Measurements from ENCODE around the gene SLC6A13. TPM values are rescaled to one million over a fixed set of nuclear protein-coding genes. Genes with fewer than 3 reads are reported as not detected.

The SLC6A13 gene
- total RNA-seq, 2 experiments from 2014 or later = 0.09 TPM; not detected in 1

DNA sequence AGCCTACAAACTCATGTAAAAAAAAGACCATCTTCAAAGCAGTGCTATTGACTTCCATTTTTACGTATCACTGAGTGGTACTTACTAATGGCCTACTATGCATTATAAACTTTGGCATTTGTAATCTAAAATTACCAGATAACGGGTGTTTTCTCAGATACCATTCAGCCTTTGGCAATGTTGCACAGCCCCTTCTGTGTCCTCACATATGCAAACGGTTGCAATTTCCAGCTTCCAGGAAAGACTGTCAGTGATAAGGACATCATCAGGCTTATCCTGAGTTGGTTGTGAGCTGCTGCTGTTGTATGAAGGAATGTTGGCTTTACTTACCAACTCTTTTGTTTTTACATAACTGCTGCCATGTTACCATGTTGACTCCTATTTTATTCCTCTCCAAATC lies 1.6 kb upstream of the SLC6A13 start:
- ChIA-PET POLR2A (no interaction called here), CTCF (ENCODE audit: unreplicated experiment) (no interaction called here)

DNA sequence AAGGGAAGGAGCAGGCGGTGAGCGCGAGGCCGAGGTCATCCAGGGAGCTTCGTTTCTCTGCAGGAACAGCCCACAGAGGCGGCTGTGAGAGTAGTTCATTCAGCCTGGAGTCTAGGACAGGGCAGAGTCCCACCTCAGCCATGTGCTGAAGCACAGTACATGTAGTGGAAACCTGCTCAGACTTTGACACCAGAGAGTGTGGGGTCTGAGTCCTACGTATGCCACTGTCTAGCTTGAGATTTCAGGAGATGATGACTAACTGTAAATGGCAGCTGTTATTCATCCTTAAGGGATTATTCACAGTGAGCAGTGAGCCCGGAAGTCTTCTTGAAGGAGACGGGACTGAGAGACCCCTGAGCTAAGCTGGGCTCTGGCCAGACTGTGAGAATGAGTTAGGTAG lies 938 bp upstream of the SLC6A13 start:
- ChIA-PET POLR2A (no interaction called here), CTCF (ENCODE audit: unreplicated experiment) (no interaction called here)
- Histone ChIP-seq H3K9me2 (ENCODE audit: insufficient read depth, low read length) (no peaks in the 10 kb centered on the region), H3K36me3 (ENCODE audit: insufficient read depth, low read length) (no peaks in the 10 kb centered on the region), H3K4me3 (ENCODE audit: low read depth, low read length, poor library complexity, severe bottlenecking) (no peak overlapping the region), H3K9me3 (ENCODE audit: low read length) (no peaks in the 10 kb centered on the region), H2AFZ (ENCODE audit: low read length) (no peak overlapping the region), H4K20me1 (ENCODE audit: insufficient read depth, low read length) (no peaks in the 10 kb centered on the region), H3K79me2 (ENCODE audit: insufficient read depth, low read depth, low read length) (no peaks in the 10 kb centered on the region), H3K4me2 (ENCODE audit: low read length) (no peak overlapping the region), H3K4me1 (ENCODE audit: insufficient read depth, low read length, poor library complexity, severe bottlenecking) (no peaks in the 10 kb centered on the region), H3K27ac (ENCODE audit: low read depth, low read length, poor library complexity, severe bottlenecking) (no peak overlapping the region)
- no peak for DNase-seq (ENCODE audit: low spot score)
- intact Hi-C loops (cut with micrococcal nuclease; ENCODE audit: unreplicated experiment) = no loop called here
- no TSS peak for BruUV-seq (replicated peaks)
- no peak for TF ChIP-seq EZH2phosphoT487 (IDR thresholded peaks at IDR 0.05; ENCODE audit: borderline replicate concordance, low read depth, low read length)
- TF ChIP-seq, protein P1, sequence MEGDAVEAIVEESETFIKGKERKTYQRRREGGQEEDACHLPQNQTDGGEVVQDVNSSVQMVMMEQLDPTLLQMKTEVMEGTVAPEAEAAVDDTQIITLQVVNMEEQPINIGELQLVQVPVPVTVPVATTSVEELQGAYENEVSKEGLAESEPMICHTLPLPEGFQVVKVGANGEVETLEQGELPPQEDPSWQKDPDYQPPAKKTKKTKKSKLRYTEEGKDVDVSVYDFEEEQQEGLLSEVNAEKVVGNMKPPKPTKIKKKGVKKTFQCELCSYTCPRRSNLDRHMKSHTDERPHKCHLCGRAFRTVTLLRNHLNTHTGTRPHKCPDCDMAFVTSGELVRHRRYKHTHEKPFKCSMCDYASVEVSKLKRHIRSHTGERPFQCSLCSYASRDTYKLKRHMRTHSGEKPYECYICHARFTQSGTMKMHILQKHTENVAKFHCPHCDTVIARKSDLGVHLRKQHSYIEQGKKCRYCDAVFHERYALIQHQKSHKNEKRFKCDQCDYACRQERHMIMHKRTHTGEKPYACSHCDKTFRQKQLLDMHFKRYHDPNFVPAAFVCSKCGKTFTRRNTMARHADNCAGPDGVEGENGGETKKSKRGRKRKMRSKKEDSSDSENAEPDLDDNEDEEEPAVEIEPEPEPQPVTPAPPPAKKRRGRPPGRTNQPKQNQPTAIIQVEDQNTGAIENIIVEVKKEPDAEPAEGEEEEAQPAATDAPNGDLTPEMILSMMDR (conservative IDR thresholded peaks at IDR 0.05; ENCODE audit: low read length) = no peak

More for the DNA sequence above, 1.6 kb upstream of the SLC6A13 start:
- Histone ChIP-seq H3K36me3 (ENCODE audit: insufficient read depth, low read length) (no peaks in the 10 kb centered on the region), H3K9me2 (ENCODE audit: insufficient read depth, low read length) (no peaks in the 10 kb centered on the region), H3K27ac (ENCODE audit: low read depth, low read length, poor library complexity, severe bottlenecking) (no peak overlapping the region), H4K20me1 (ENCODE audit: insufficient read depth, low read length) (no peaks in the 10 kb centered on the region), H2AFZ (ENCODE audit: low read length) (no peak overlapping the region), H3K4me3 (ENCODE audit: low read depth, low read length, poor library complexity, severe bottlenecking) (no peak overlapping the region), H3K9me3 (ENCODE audit: low read length) (no peaks in the 10 kb centered on the region), H3K79me2 (ENCODE audit: insufficient read depth, low read depth, low read length) (no peaks in the 10 kb centered on the region), H3K4me1 (ENCODE audit: insufficient read depth, low read length, poor library complexity, severe bottlenecking) (no peaks in the 10 kb centered on the region), H3K4me2 (ENCODE audit: low read length) (no peak overlapping the region)
- DNase-seq (ENCODE audit: low spot score) = no peak
- TF ChIP-seq, protein P1 (conservative IDR thresholded peaks at IDR 0.05; ENCODE audit: low read length) = no peak
- no peak for TF ChIP-seq EZH2phosphoT487 (IDR thresholded peaks at IDR 0.05; ENCODE audit: borderline replicate concordance, low read depth, low read length)
- intact Hi-C loops (cut with micrococcal nuclease; ENCODE audit: unreplicated experiment) = no loop called here
- BruUV-seq (replicated peaks) = no TSS peak

DNA sequence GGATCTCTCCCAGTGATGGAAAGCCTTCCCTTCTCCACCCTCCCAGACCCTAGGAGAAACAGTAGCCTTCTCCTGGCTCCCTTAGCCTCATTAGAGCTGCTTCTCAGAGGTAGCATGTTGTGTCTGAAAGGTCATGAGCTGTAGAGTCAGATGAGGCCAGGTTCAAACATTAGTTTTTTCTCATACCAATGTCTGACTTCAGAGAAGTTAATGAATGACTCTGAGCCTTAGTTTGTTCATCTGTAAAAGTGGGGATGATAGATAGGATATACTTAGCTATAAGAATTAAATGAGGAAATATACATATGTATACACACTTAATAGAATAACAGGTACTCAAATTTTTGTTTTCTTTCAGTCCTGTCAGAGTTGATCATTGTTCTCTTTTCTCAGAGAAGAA lies 523 bp downstream of the SLC6A13 start:
- H2AFZ ChIP-seq (ENCODE audit: low read length) = no peak overlapping the region
- intact Hi-C loops (cut with micrococcal nuclease; ENCODE audit: unreplicated experiment) = no loop called here
- no peak overlapping the region for H3K27ac ChIP-seq (ENCODE audit: low read depth, low read length, poor library complexity, severe bottlenecking)
- BruUV-seq (replicated peaks) = no TSS peak
- H4K20me1 ChIP-seq (ENCODE audit: insufficient read depth, low read length) = no peaks in the 10 kb centered on the region
- no peaks in the 10 kb centered on the region for H3K4me1 ChIP-seq (ENCODE audit: insufficient read depth, low read length, poor library complexity, severe bottlenecking)
- no peaks in the 10 kb centered on the region for H3K9me2 ChIP-seq (ENCODE audit: insufficient read depth, low read length)
- ChIA-PET POLR2A (interaction anchor here (0.6 kb wide), 1 partner anchor 30 kb away, joined by 3 read pairs; no protein-coding TSS in a partner anchor), CTCF (ENCODE audit: unreplicated experiment) (no interaction called here)
- no peak for TF ChIP-seq EZH2phosphoT487 (IDR thresholded peaks at IDR 0.05; ENCODE audit: borderline replicate concordance, low read depth, low read length)
- TF ChIP-seq, protein P1 (conservative IDR thresholded peaks at IDR 0.05; ENCODE audit: low read length) = no peak
- no peak overlapping the region for H3K4me3 ChIP-seq (ENCODE audit: low read depth, low read length, poor library complexity, severe bottlenecking)
- no peaks in the 10 kb centered on the region for H3K9me3 ChIP-seq (ENCODE audit: low read length)
- no peak overlapping the region for H3K4me2 ChIP-seq (ENCODE audit: low read length)
- H3K79me2 ChIP-seq (ENCODE audit: insufficient read depth, low read depth, low read length) = no peaks in the 10 kb centered on the region
- DNase-seq (ENCODE audit: low spot score) = no peak
- no peaks in the 10 kb centered on the region for H3K36me3 ChIP-seq (ENCODE audit: insufficient read depth, low read length)

Data from OCI-LY7 (cell line).